SU-DHL-6 (cell line): ENCODE results near the gene NUS1.

Experiments
- H2AFZ ChIP-seq: fragments of 200-600 bp; sonication (generic); 2 replicates; pipeline ENCODE4 v1.6.1; 2014; ENCODE audit warnings: low read depth, mild to moderate bottlenecking, moderate library complexity, mixed read lengths, antibody characterized with exemption, low read length; ENCODE audit not compliant: severe bottlenecking
- H3F3A ChIP-seq: fragments of 200-600 bp; shearing (Covaris generic); 2 replicates; pipeline ENCODE4 v1.6.0; 2016; ENCODE audit warnings: antibody characterized with exemption, mild to moderate bottlenecking; ENCODE audit not compliant: insufficient read depth
- H3K27ac ChIP-seq: fragments of 200-600 bp; sonication (generic); 2 replicates; pipeline ENCODE4 v1.5.1; 2016; ENCODE audit warnings: low read depth, mild to moderate bottlenecking, low read length, moderate library complexity, mixed read lengths
- H3K27me3 ChIP-seq: fragments of 200-600 bp; sonication (generic), shearing (Covaris generic); 2 replicates; pipeline ENCODE4 v1.6.0; 2014; ENCODE audit warnings: mild to moderate bottlenecking, low read length
- H3K36me3 ChIP-seq: fragments of 200-600 bp; sonication (generic); 2 replicates; pipeline ENCODE4 v1.6.1; 2014; ENCODE audit warnings: mild to moderate bottlenecking, low read length, mixed read lengths
- H3K4me2 ChIP-seq: fragments of 300-600, 200-600 bp; shearing (Covaris generic), sonication (generic); 2 replicates; pipeline ENCODE4 v1.6.0; 2014; ENCODE audit warnings: low read length, low read depth, mild to moderate bottlenecking; ENCODE audit not compliant: poor library complexity, severe bottlenecking
- H3K4me3 ChIP-seq: fragments of 200-600 bp; sonication (generic); 2 replicates; pipeline ENCODE4 v1.5.1; 2014; ENCODE audit warnings: antibody characterized with exemption, low read length, mild to moderate bottlenecking, mixed read lengths; ENCODE audit not compliant: insufficient read depth, poor library complexity, severe bottlenecking
- H3K79me2 ChIP-seq: fragments of 200-600 bp; sonication (generic); 2 replicates; pipeline ENCODE4 v1.6.1; 2014; ENCODE audit warnings: mild to moderate bottlenecking, low read length, moderate library complexity; ENCODE audit not compliant: insufficient read depth
- H3K9ac ChIP-seq: fragments of 200-600 bp; sonication (generic); 2 replicates; pipeline ENCODE4 v1.7.0; 2014; ENCODE audit warnings: mild to moderate bottlenecking, low read length
- H3K9me2 ChIP-seq: fragments of 200-600 bp; sonication (generic); replicated peaks from 2 replicates; pipeline ENCODE4 v1.6.1; 2014; ENCODE audit warnings: low read length; ENCODE audit not compliant: insufficient read depth
- H3K9me3 ChIP-seq: fragments of 200-600 bp; sonication (generic); 2 replicates; pipeline ENCODE4 v1.6.1; 2014; ENCODE audit warnings: low read length, mixed read lengths; ENCODE audit not compliant: insufficient read depth
- H4K20me1 ChIP-seq: fragments of 200-600 bp; sonication (generic); 2 replicates; pipeline ENCODE4 v1.6.1; 2014; ENCODE audit warnings: low read depth, mild to moderate bottlenecking, antibody characterized with exemption, low read length, moderate library complexity, mixed read lengths
- CTCF ChIP-seq: fragments of 200-600 bp; sonication (generic); IDR thresholded peaks from one replicate; pipeline ENCODE4 v1.5.1; 2017; ENCODE audit warnings: antibody characterized with exemption, mild to moderate bottlenecking, low read length, moderate library complexity; ENCODE audit not compliant: insufficient read depth, poor library complexity, severe bottlenecking
- EZH2phosphoT487 ChIP-seq: fragments of 200-600 bp; sonication (generic), shearing (Covaris generic); conservative IDR thresholded peaks from 2 replicates; pipeline ENCODE4 v1.6.1; 2018; ENCODE audit warnings: mild to moderate bottlenecking, antibody characterized with exemption, low read length, moderate library complexity, mixed read lengths

Gene NUS1

GRCh38 chr6:117728626-117729025, 53.4 kb downstream of the NUS1 start:
- H3F3A ChIP-seq = no peaks in the 10 kb centered on the region
- no peak overlapping the region for H3K9ac ChIP-seq
- no peaks in the 10 kb centered on the region for H3K27me3 ChIP-seq
- H3K9me2 ChIP-seq = no peaks in the 10 kb centered on the region
- no peak overlapping the region for H3K4me3 ChIP-seq
- no peak overlapping the region for H3K4me2 ChIP-seq
- H3K27ac ChIP-seq = no peak overlapping the region
- no peaks in the 10 kb centered on the region for H4K20me1 ChIP-seq
- no peak overlapping the region for H2AFZ ChIP-seq
- TF ChIP-seq CTCF (no peak), EZH2phosphoT487 (no peak)
- H3K36me3 ChIP-seq = no peaks in the 10 kb centered on the region
- H3K9me3 ChIP-seq = no peaks in the 10 kb centered on the region
- no peaks in the 10 kb centered on the region for H3K79me2 ChIP-seq

- Histone ChIP-seq H3K79me2 (no peaks in the 10 kb centered on the region), H3K27ac (no peak overlapping the region), H4K20me1 (no peaks in the 10 kb centered on the region), H3K9me3 (no peaks in the 10 kb centered on the region), H2AFZ (no peak overlapping the region), H3K9me2 (no peaks in the 10 kb centered on the region), H3K36me3 (no peaks in the 10 kb centered on the region), H3K27me3 (no peaks in the 10 kb centered on the region), H3F3A (no peaks in the 10 kb centered on the region), H3K4me2 (no peak overlapping the region), H3K9ac (no peak overlapping the region), H3K4me3 (no peak overlapping the region)
- TF ChIP-seq CTCF (no peak), EZH2phosphoT487 (no peak)
These were observed 54.3 kb downstream of the NUS1 start for GRCh38 chr6:117729613-117730012.

- Histone ChIP-seq H3K4me3 (no peak overlapping the region), H3K27ac (no peak overlapping the region), H3K36me3 (no peaks in the 10 kb centered on the region), H3K79me2 (no peaks in the 10 kb centered on the region), H4K20me1 (no peaks in the 10 kb centered on the region), H3K27me3 (no peaks in the 10 kb centered on the region), H3K9me3 (no peaks in the 10 kb centered on the region), H3K4me2 (no peak overlapping the region), H3K9me2 (no peaks in the 10 kb centered on the region), H3F3A (no peaks in the 10 kb centered on the region), H3K9ac (no peak overlapping the region), H2AFZ (no peak overlapping the region)
- TF ChIP-seq CTCF (no peak), EZH2phosphoT487 (no peak)
These were observed 58.1 kb downstream of the NUS1 start for GRCh38 chr6:117733341-117733740.

- Histone ChIP-seq H3K36me3 (no peaks in the 10 kb centered on the region), H3K27ac (no peak overlapping the region), H3K79me2 (no peaks in the 10 kb centered on the region), H3K9me3 (no peaks in the 10 kb centered on the region), H3K4me2 (no peak overlapping the region), H3K4me3 (no peak overlapping the region), H3K9me2 (no peaks in the 10 kb centered on the region), H2AFZ (no peak overlapping the region), H3F3A (no peaks in the 10 kb centered on the region), H4K20me1 (no peaks in the 10 kb centered on the region), H3K9ac (no peak overlapping the region), H3K27me3 (no peaks in the 10 kb centered on the region)
- TF ChIP-seq CTCF (no peak), EZH2phosphoT487 (no peak)
These were observed 64.6 kb downstream of the NUS1 start for GRCh38 chr6:117739869-117740268.
